Measurements from ENCODE around the gene BICDL1. TPM values are rescaled to one million over a fixed set of nuclear protein-coding genes. Genes with fewer than 3 reads are reported as not detected.

The BICDL1 gene
- total RNA-seq, 4 donors from 2014 or later: 0.66 to 2.4 (median 2.2) TPM; not detected in 1

GRCh38 chr12:120134307-120134980 is 145.4 kb downstream of the BICDL1 start:
- TF ChIP-seq CTCF (IDR thresholded peaks at IDR 0.05; ENCODE audit: low read depth): no peak

GRCh38 chr12:120136093-120136770 is 147.2 kb downstream of the BICDL1 start:
- no peak for TF ChIP-seq CTCF (IDR thresholded peaks at IDR 0.05; ENCODE audit: low read depth)

GRCh38 chr12:120137833-120138232 is 148.8 kb downstream of the BICDL1 start:
- no peak for TF ChIP-seq CTCF (IDR thresholded peaks at IDR 0.05; ENCODE audit: low read depth)

GRCh38 chr12:120138366-120138765 is 149.3 kb downstream of the BICDL1 start:
- TF ChIP-seq CTCF (IDR thresholded peaks at IDR 0.05; ENCODE audit: low read depth): no peak

GRCh38 chr12:120139958-120140357 is 150.9 kb downstream of the BICDL1 start:
- TF ChIP-seq CTCF (IDR thresholded peaks at IDR 0.05; ENCODE audit: low read depth): no peak

- TF ChIP-seq CTCF (IDR thresholded peaks at IDR 0.05; ENCODE audit: low read depth): no peak
Measured at GRCh38 chr12:120140603-120141002, 151.6 kb downstream of the BICDL1 start.

GRCh38 chr12:120141336-120141735 is 152.3 kb downstream of the BICDL1 start:
- no peak for TF ChIP-seq CTCF (IDR thresholded peaks at IDR 0.05; ENCODE audit: low read depth)

All from subcutaneous adipose tissue (tissue), 4 donors.